ENCODE measurements around the gene CALCOCO2.
"Not testable (repeated sequence)": the region's sequence is repeated elsewhere in the genome, so short reads cannot be mapped to it uniquely, and the experiment has no call there.

The CALCOCO2 gene

GRCh38 chr17:48825446-48826381 lies 5.1 kb upstream of the CALCOCO2 start:
- no peak for DNase-seq

- no peak for DNase-seq
These were observed 681 bp downstream of the CALCOCO2 start for GRCh38 chr17:48831549-48831883.

- no peak for DNase-seq
These were observed 4.1 kb downstream of the CALCOCO2 start for GRCh38 chr17:48834973-48835372.

- DNase-seq = no peak
These were observed 5.1 kb downstream of the CALCOCO2 start for GRCh38 chr17:48835971-48836370.

GRCh38 chr17:48837458-48837857 lies 6.6 kb downstream of the CALCOCO2 start:
- DNase-seq = peak; percentile 30

- DNase-seq = no peak
These were observed 9.6 kb downstream of the CALCOCO2 start for GRCh38 chr17:48840441-48840840.

GRCh38 chr17:48841395-48841831 lies 10.6 kb downstream of the CALCOCO2 start:
- DNase-seq = peak; percentile 41

GRCh38 chr17:48842746-48843145 lies 11.9 kb downstream of the CALCOCO2 start:
- no peak for DNase-seq

GRCh38 chr17:48843187-48843900 lies 12.5 kb downstream of the CALCOCO2 start:
- no peak for DNase-seq

- no peak for DNase-seq
These were observed 20.0 kb downstream of the CALCOCO2 start for GRCh38 chr17:48850792-48851323.

- DNase-seq = no peak
These were observed 24.1 kb downstream of the CALCOCO2 start for GRCh38 chr17:48854774-48855476.

GRCh38 chr17:48856122-48856821 lies 25.4 kb downstream of the CALCOCO2 start:
- DNase-seq = no peak

GRCh38 chr17:48860034-48860433 lies 29.2 kb downstream of the CALCOCO2 start:
- no peak for DNase-seq

GRCh38 chr17:48860456-48860855 lies 29.6 kb downstream of the CALCOCO2 start:
- no peak for DNase-seq

- DNase-seq = no peak
These were observed 38.2 kb downstream of the CALCOCO2 start for GRCh38 chr17:48868916-48869500.

GRCh38 chr17:48869821-48870318 lies 39.0 kb downstream of the CALCOCO2 start:
- DNase-seq = no peak

GRCh38 chr17:48871035-48871550 lies 40.3 kb downstream of the CALCOCO2 start:
- no peak for DNase-seq

GRCh38 chr17:48871551-48872351 lies 40.9 kb downstream of the CALCOCO2 start:
- DNase-seq = no peak

- DNase-seq = not testable (repeated sequence)
These were observed 41.6 kb downstream of the CALCOCO2 start for GRCh38 chr17:48872409-48872808.

GRCh38 chr17:48873209-48873608 lies 42.4 kb downstream of the CALCOCO2 start:
- DNase-seq = no peak
